SKM-1 treated with dmso at 0.1 percent for 144 hours (cell line): ENCODE measurements around the gene CMYA5.
"Not testable (repeated sequence)": the region's sequence is repeated elsewhere in the genome, so short reads cannot be mapped to it uniquely, and the experiment has no call there.

Experiments used
- DNase-seq: peaks from one replicate; lab custom pipeline; 2025; ENCODE audit not compliant: unreplicated experiment; lab: John Stamatoyannopoulos, UW

The CMYA5 gene

DNA sequence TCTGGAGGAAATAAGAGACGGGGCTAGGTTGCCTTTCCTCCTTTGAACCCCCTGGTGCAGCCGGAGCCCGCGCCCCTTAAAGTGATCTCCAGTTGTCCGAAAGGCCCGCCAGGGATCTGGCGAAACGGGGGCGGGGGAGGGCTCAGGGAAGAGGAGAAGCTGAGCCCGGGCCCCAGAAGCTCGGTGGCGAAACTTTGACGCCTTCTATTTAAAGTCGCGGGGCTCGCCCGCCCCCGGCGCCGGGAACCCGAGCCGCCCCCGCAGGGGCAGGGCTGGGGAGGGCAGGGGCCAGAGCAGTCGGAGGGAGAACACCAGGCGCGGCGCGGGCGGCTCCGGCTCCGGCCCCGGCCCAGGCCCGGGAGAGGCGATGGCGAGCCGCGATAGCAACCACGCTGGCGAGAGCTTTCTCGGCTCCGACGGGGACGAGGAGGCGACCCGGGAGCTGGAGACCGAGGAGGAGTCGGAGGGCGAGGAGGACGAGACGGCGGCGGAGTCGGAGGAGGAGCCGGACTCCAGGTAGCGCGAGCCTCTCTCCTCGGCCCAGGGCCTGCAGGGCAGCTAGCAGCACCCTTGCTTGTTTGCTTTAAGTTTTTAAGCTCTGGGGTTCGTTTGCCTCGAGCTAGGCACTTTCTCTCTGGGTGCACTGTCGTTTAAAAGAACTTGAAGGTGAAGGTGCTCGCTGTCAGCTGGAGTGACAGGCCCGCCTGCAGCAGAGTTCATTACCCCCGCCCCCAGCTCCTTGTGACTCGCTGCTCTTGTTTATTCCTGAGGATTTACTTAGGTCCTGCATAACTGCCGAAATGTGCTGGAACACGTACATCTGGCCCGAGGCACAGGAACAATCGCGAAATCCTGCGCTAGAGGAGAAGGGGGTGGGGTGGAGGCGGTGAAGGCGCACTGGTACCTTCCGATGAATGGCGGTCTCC, at the start of gene CMYA5:
TSS of gene CMYA5 (plus strand) at position 296 of the 926 bp plus-strand sequence. CDS start at position 368, 72 bp downstream.
- DNase-seq, result no peak

GRCh38 chr5:79640571-79641055, 49.0 kb upstream of the CMYA5 start:
- DNase-seq, result no peak

GRCh38 chr5:79641414-79641813, 48.2 kb upstream of the CMYA5 start:
- no peak for DNase-seq

- no peak for DNase-seq
Observed at GRCh38 chr5:79642210-79642609, 47.4 kb upstream of the CMYA5 start.

- no peak for DNase-seq
Observed at GRCh38 chr5:79653843-79654242, 35.8 kb upstream of the CMYA5 start.

DNA sequence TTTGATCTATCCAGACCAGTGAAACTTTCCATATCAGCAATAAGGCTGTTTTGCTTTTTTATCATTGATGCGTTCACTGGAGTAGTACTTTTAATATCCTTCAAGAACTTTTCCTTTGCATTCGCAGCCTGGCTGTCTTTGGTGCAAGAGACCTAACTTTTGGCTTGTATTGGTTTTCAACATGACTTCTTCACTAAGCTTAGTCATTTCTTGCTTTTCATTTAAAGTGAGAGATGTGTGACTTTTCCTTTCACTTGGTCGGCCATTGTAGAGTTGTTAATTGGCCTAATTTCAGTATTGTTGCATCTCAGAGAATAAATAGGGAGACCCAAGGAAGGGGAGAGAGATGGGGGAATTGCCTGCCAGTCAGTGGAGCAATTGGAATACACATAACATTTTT, 26.4 kb upstream of the CMYA5 start:
- DNase-seq, result no peak

GRCh38 chr5:79666758-79667157, 22.9 kb upstream of the CMYA5 start:
- DNase-seq, result no peak

- no peak for DNase-seq
Observed at GRCh38 chr5:79672392-79672791, 17.2 kb upstream of the CMYA5 start.

- not testable (repeated sequence) for DNase-seq
Observed at GRCh38 chr5:79676354-79676753, 13.3 kb upstream of the CMYA5 start.

DNA sequence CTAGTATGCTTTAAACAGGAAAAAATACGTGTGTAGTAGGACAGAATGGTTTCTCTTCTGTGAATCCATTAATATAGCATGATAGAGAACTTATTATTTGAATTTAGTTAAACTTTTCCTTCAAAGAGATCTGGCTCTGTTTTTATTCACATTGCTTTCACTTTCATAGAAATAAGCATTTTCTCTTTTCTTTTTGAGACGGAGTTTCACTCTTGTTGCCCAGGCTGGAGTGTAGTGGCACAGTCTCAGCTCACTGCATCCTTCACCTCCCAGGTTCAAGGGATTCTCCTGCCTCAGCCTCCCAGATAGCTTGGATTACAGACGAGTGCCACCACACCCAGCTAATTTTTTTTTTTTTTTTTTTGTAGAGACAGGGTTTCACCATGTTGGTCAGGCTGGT, 7.5 kb upstream of the CMYA5 start:
- DNase-seq, result not testable (repeated sequence)

DNA sequence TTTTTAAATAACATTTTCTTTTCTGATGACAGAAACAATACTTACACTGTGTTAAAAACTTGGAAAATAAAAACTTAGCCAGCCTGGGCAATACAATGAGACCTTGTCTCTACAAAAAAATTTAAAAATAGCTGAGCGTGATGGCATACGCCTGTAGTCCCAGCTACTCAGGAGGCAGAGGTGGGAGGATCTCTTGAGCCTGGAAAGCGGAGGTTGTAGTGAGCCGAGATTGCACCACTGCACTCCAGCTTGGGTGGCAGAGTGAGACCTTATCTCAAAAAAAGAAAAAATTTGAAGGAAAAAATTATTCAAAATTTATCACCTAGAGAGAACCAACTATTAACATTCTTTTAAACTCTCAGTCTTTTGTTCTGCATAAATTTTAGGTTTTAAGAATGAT, 4.9 kb upstream of the CMYA5 start:
- no peak for DNase-seq

DNA sequence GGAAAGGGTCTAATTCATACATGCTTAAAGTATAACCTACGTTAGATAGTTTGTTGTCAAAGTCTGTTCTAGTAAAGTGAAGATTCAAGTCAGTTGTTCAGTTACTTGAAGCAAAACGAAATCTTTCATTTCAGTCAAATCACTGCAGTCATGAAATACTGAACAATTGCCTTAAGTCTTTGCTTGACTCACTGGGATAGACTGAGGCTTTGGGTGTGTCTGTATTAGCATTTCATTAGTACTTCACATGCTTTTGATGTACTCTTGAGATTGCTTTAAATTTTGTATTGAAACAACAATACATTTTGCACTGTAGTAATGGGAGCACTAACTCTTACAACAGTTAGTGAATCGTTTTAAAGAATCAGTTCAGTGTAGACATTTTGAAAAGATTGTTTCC, 4.0 kb upstream of the CMYA5 start:
- no peak for DNase-seq

DNA sequence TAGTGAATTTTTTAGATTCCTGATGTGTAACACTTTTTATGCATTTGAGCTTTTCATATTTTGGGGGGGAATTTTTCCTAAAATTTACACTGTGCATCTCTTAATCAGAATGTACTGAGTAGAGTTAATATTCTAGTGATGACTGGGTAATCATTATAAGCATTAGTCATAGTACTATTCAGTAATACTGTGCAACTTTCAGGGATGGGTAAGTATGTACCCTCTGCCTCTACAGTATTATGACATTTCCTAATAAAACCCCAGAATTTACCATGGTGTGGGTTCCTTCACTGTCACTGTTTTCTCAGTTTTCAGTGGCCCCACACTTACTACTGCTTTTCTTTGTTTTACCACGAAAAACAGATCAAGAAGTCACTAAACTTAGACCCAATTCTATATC, 2.8 kb upstream of the CMYA5 start:
- DNase-seq, result no peak

DNA sequence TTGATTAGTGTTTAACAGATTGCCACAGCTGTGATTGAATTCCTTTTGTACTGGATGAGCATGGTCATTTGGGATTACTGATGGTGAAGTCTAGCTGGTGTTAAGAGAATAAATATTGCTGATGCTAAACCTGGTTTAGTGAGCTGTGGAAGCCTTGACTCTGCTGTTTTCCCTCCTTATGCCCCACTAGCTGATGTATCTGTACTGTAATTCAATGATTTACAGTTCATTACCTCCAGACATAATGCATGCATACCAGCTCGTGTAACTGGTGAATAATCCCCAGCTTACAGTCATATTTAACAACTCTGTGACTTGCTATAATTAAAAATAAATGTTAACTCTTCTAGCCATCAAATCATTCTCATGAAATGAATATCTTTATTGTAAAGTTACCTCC, 1.7 kb upstream of the CMYA5 start:
- DNase-seq, result no peak

- DNase-seq, result no peak
Observed at GRCh38 chr5:79691007-79691406, 1.4 kb downstream of the CMYA5 start.

- no peak for DNase-seq
Observed at GRCh38 chr5:79692596-79692995, 3.0 kb downstream of the CMYA5 start.

DNA sequence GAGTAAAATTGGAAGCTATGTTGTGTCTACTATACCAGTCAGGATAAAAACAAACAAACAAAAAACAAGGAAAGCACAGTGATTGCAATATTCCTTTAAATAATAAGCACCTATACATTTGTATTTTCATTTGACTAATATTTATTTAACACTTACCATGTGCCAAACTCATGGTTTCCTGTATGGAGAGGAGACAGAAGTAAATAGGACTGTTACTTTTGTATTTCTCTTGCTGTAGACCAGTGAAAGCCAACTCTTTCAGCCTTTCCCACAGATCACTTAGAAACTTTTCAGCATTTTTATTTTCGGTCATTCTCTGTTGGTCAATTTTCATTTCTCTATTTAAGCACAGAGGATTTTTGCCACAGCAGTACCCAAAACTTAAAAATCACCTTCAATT, 4.5 kb downstream of the CMYA5 start:
- DNase-seq, result no peak

- DNase-seq, result no peak
Observed at GRCh38 chr5:79694652-79695051, 5.0 kb downstream of the CMYA5 start.

DNA sequence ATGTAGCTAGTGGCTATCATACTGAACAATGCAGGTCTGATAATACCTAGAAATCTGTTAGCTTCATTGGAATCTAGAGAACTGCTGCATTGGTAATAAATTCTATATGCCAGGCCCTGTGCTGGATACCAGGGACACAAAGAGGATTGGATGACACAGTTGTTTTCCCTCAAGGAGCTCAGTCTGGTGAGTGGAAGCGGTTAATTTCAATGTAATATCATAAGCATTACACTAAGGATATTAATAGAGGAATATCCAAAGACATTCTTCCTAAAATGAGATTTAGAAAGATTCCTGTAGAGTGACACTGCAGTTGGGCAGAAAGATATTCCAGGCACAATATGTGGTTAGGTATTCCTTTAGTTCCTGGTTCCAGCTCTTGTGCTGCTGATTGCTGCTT, 5.9 kb downstream of the CMYA5 start:
- no peak for DNase-seq

- DNase-seq, result peak; percentile 91
Observed at GRCh38 chr5:79697222-79698170, 7.9 kb downstream of the CMYA5 start.

- DNase-seq, result no peak
Observed at GRCh38 chr5:79699763-79700400, 10.2 kb downstream of the CMYA5 start.
